Smooth muscle cell (in vitro differentiated cells): ENCODE results near the gene POLR1G. TPM values are rescaled to one million over a fixed set of nuclear protein-coding genes. Genes with fewer than 3 reads are reported as not detected.

Experiments
- DNase-seq: peaks from one replicate; lab custom pipeline; 2025; ENCODE audit not compliant: unreplicated experiment; lab: John Stamatoyannopoulos, UW
- H2AFZ ChIP-seq: fragments of 200-600 bp; sonication (generic); 2 replicates; pipeline ENCODE4 v1.6.0; 2016; ENCODE audit warnings: antibody characterized with exemption, low read depth, mild to moderate bottlenecking
- H3F3A ChIP-seq: fragments of 200-600 bp; sonication (generic); 2 replicates; pipeline ENCODE4 v1.6.0; 2017; ENCODE audit warnings: antibody characterized with exemption, low read depth
- H3K27ac ChIP-seq: fragments of 200-600 bp; sonication (generic); 2 replicates; pipeline ENCODE4 v1.5.1; 2016; ENCODE audit warnings: low read depth, mild to moderate bottlenecking
- H3K27me3 ChIP-seq: fragments of 200-600 bp; sonication (generic); 2 replicates; pipeline ENCODE4 v1.6.1; 2016; ENCODE audit warnings: low read depth, mild to moderate bottlenecking
- H3K36me3 ChIP-seq: fragments of 200-600 bp; sonication (generic); 2 replicates; pipeline ENCODE4 v1.5.1; 2016; ENCODE audit warnings: low read depth
- H3K4me1 ChIP-seq: fragments of 200-600 bp; sonication (generic); 2 replicates; pipeline ENCODE4 v1.5.1; 2016; ENCODE audit warnings: low read depth
- H3K4me2 ChIP-seq: fragments of 200-600 bp; sonication (generic); 2 replicates; pipeline ENCODE4 v1.6.0; 2016; ENCODE audit warnings: mild to moderate bottlenecking
- H3K4me3 ChIP-seq: fragments of 200-600 bp; sonication (generic); 2 replicates; pipeline ENCODE4 v1.5.1; 2016; ENCODE audit warnings: mild to moderate bottlenecking
- H3K79me2 ChIP-seq: fragments of 200-600 bp; sonication (generic); 2 replicates; pipeline ENCODE4 v1.6.0; 2016; ENCODE audit warnings: low read depth, mild to moderate bottlenecking
- H3K9ac ChIP-seq: fragments of 200-600 bp; sonication (generic); 2 replicates; pipeline ENCODE4 v1.6.0; 2016; ENCODE audit warnings: low read depth
- H3K9me3 ChIP-seq: fragments of 200-600 bp; sonication (generic); replicated peaks from 2 replicates; pipeline ENCODE4 v1.5.1; 2016; ENCODE audit warnings: low read depth
- H4K20me1 ChIP-seq: fragments of 200-600 bp; sonication (generic); 2 replicates; pipeline ENCODE4 v1.6.0; 2016; ENCODE audit warnings: low read depth
- CTCF ChIP-seq: fragments of 200-600 bp; sonication (generic); IDR thresholded peaks from 2 replicates; pipeline ENCODE4 v1.5.1; 2017; ENCODE audit warnings: borderline replicate concordance, mild to moderate bottlenecking, antibody characterized with exemption; ENCODE audit not compliant: insufficient read depth, poor library complexity, severe bottlenecking
- WGBS: methylation state at CpG from one replicate; pipeline ENCODE4 v1.1.7; 2016; ENCODE audit warnings: low lambda C conversion rate; 5-methylcytosine and 5-hydroxymethylcytosine counted together
- polyA plus RNA-seq: library from polyadenylated mRNA; unstranded; fragments of >200 nt; fragmentation: Nextera tagmentation; extraction: Ambion mirVana; gene quantifications from 2 replicates; pipeline ENCODE4 v1.2.1, GENCODE V29; 2016
- total RNA-seq: library from RNA; depleted of rRNA; stranded (reverse); fragments of >200 nt; gene quantifications from 2 replicates; pipeline ENCODE4 v1.2.3, GENCODE V29; 2014

Gene POLR1G
- total and polyA plus RNA-seq, 2 experiments from 2014 or later, result 1.6 to 2.7 TPM

DNA sequence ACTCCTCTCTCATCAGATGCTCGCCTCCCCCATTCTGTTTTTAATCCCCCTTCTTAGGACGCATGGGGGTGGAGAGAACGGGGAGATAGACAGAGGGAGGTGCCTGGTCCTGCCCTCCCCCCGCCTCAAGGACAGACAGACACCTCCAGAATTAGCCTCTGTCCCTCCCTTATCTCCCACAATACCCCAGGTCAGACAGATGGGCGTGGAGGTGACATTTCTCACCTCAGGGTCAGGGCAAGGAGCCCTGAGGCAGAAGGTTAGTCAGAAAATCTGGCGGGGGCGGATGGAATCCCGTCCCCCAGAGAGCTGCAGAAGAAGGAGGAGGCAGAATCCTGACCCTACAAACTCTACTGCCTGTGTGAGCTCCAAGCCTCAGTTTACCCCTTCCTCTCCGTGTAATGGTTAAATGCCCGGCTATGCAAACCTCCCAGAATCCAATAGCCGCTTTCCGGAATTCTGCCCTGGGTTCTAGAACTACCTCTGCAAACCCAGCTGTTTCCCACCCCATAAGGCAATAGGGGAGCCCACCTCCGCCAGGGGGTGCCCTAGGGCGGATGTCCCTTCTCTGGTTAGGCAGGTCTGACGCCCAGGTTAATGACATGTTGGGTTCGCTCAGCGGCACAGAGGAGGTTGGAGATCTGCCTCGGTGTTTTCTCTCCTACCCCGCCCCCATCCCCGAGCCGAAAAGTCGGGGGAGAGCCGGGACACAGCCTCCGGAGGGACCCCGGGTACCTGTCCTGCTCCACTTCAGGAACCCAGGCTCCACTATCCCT, 2.5 kb upstream of the POLR1G start:
- Histone ChIP-seq H3K79me2 (no peaks in the 10 kb centered on the region), H3K36me3 (no peaks in the 10 kb centered on the region), H3K9ac (peak overlapping the region; percentile 98), H2AFZ (no peak overlapping the region), H3K9me3 (no peaks in the 10 kb centered on the region), H4K20me1 (peaks cover 45% of the 10 kb centered on the region), H3K4me3 (peak overlapping the region; percentile 63), H3K27ac (peak overlapping the region; percentile 98), H3K4me1 (peaks cover 16% of the 10 kb centered on the region), H3K27me3 (no peaks in the 10 kb centered on the region), H3F3A (peaks cover 4% of the 10 kb centered on the region), H3K4me2 (peak overlapping the region; percentile 90)
- TF ChIP-seq CTCF, result peak; percentile 65
- 7% methylated on average over 24 of the region's 25 CpGs for WGBS
- no peak for DNase-seq

- no peaks in the 10 kb centered on the region for H3K27me3 ChIP-seq
- peak within 1 kb of the TSS; percentile 90 for H3K4me2 ChIP-seq
- peak within 1 kb of the TSS; percentile 98 for H3K27ac ChIP-seq
- H3K4me3 ChIP-seq, result peak within 1 kb of the TSS; percentile 63
- peaks cover 16% of the 10 kb centered on the region for H3K4me1 ChIP-seq
- H3F3A ChIP-seq, result peaks cover 4% of the 10 kb centered on the region
- peak within 1 kb of the TSS; percentile 98 for H3K9ac ChIP-seq
- TF ChIP-seq CTCF, result no peak
- no peaks in the 10 kb centered on the region for H3K9me3 ChIP-seq
- peak within 1 kb of the TSS; percentile 63 for H2AFZ ChIP-seq
- DNase-seq, result no peak
- H3K36me3 ChIP-seq, result no peaks in the 10 kb centered on the region
- WGBS, result 2% methylated on average over 46 of the region's 46 CpGs
- H3K79me2 ChIP-seq, result no peaks in the 10 kb centered on the region
- peaks cover 36% of the 10 kb centered on the region for H4K20me1 ChIP-seq
These were observed 1.6 kb upstream of the POLR1G start, which contains the start of gene PPP1R13L for GRCh38 chr19:45404557-45405434. Gene PPP1R13L (minus strand): TSS chr19:45405069. CDS start chr19:45398318, 6,751 bp downstream.

GRCh38 chr19:45405435-45406225, 814 bp upstream of the POLR1G start:
- Histone ChIP-seq H4K20me1 (peaks cover 29% of the 10 kb centered on the region), H3K79me2 (no peaks in the 10 kb centered on the region), H3K4me1 (peaks cover 16% of the 10 kb centered on the region), H3K9ac (peak overlapping the region; percentile 98), H3K36me3 (no peaks in the 10 kb centered on the region), H3K27ac (peak overlapping the region; percentile 98), H3K4me3 (peak overlapping the region; percentile 63), H3F3A (peaks cover 4% of the 10 kb centered on the region), H2AFZ (peak overlapping the region; percentile 63), H3K4me2 (peak overlapping the region; percentile 90), H3K9me3 (no peaks in the 10 kb centered on the region), H3K27me3 (no peaks in the 10 kb centered on the region)
- peak; percentile 79 for DNase-seq
- no peak for TF ChIP-seq CTCF
- WGBS, result under 1% methylated on average over 45 of the region's 48 CpGs
